IPS-11a (cell line): ENCODE measurements around the gene BPIFA1.

Experiments
- H3K4me3 ChIP-seq: one replicate; pipeline ENCODE4 v1.5.1; 2013; ENCODE audit warnings: low read depth, low read length, control low read depth

The BPIFA1 gene

GRCh38 chr20:33239979-33240736 is 4.4 kb downstream of the BPIFA1 start:
- H3K4me3 ChIP-seq = no peak overlapping the region

GRCh38 chr20:33240923-33241322 is 5.1 kb downstream of the BPIFA1 start:
- no peak overlapping the region for H3K4me3 ChIP-seq

- H3K4me3 ChIP-seq = no peak overlapping the region
Observed at GRCh38 chr20:33242319-33243100, 6.7 kb downstream of the BPIFA1 start.

GRCh38 chr20:33246077-33246476 is 10.3 kb downstream of the BPIFA1 start:
- H3K4me3 ChIP-seq = no peak overlapping the region

- H3K4me3 ChIP-seq = no peak overlapping the region
Observed at GRCh38 chr20:33249456-33249855, 13.7 kb downstream of the BPIFA1 start.

- H3K4me3 ChIP-seq = no peak overlapping the region
Observed at GRCh38 chr20:33250666-33251065, 14.9 kb downstream of the BPIFA1 start.

- H3K4me3 ChIP-seq = no peak overlapping the region
Observed at GRCh38 chr20:33251496-33251895, 15.7 kb downstream of the BPIFA1 start.

GRCh38 chr20:33252460-33252859 is 16.7 kb downstream of the BPIFA1 start:
- H3K4me3 ChIP-seq = no peak overlapping the region

GRCh38 chr20:33255005-33255404 is 19.2 kb downstream of the BPIFA1 start:
- H3K4me3 ChIP-seq = no peak overlapping the region

- H3K4me3 ChIP-seq = no peak overlapping the region
Observed at GRCh38 chr20:33257237-33257636, 21.4 kb downstream of the BPIFA1 start.

GRCh38 chr20:33259371-33259770 is 23.6 kb downstream of the BPIFA1 start:
- H3K4me3 ChIP-seq = no peak overlapping the region

GRCh38 chr20:33261465-33261864 is 25.7 kb downstream of the BPIFA1 start:
- H3K4me3 ChIP-seq = no peak overlapping the region

GRCh38 chr20:33262658-33263065 is 26.9 kb downstream of the BPIFA1 start:
- H3K4me3 ChIP-seq = no peak overlapping the region

- no peak overlapping the region for H3K4me3 ChIP-seq
Observed at GRCh38 chr20:33263784-33264183, 28.0 kb downstream of the BPIFA1 start.

- no peak overlapping the region for H3K4me3 ChIP-seq
Observed at GRCh38 chr20:33267701-33268100, 31.9 kb downstream of the BPIFA1 start.

GRCh38 chr20:33272155-33272873 is 36.5 kb downstream of the BPIFA1 start:
- H3K4me3 ChIP-seq = no peak overlapping the region

GRCh38 chr20:33273117-33273851 is 37.5 kb downstream of the BPIFA1 start:
- no peak overlapping the region for H3K4me3 ChIP-seq

GRCh38 chr20:33275215-33275614 is 39.4 kb downstream of the BPIFA1 start:
- no peak overlapping the region for H3K4me3 ChIP-seq

GRCh38 chr20:33275871-33276270 is 40.1 kb downstream of the BPIFA1 start:
- no peak overlapping the region for H3K4me3 ChIP-seq

- H3K4me3 ChIP-seq = no peak overlapping the region
Observed at GRCh38 chr20:33276303-33277113, 40.7 kb downstream of the BPIFA1 start.
